Measurements from ENCODE around the gene ARHGEF18.

DNA sequence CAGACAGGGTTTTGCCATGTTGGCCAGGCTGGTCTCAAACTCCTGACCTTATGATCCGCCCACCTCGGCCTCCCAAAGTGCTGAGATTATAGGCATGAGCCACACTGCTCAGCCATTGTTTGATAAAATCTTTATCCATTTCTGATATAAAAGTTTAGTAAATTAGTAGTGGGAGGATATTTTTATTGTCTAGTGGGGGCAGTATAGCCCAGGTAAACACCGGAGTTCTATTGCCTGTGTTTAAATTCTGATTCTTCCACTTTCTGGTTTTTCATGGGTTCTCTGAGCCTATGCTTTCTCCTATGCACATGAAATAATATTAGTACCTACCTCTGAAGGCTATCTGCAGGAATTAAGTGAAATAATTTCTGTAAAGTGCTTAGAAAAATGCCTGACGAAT, 20.1 kb upstream of the ARHGEF18 start:
- TF ChIP-seq, protein P1, sequence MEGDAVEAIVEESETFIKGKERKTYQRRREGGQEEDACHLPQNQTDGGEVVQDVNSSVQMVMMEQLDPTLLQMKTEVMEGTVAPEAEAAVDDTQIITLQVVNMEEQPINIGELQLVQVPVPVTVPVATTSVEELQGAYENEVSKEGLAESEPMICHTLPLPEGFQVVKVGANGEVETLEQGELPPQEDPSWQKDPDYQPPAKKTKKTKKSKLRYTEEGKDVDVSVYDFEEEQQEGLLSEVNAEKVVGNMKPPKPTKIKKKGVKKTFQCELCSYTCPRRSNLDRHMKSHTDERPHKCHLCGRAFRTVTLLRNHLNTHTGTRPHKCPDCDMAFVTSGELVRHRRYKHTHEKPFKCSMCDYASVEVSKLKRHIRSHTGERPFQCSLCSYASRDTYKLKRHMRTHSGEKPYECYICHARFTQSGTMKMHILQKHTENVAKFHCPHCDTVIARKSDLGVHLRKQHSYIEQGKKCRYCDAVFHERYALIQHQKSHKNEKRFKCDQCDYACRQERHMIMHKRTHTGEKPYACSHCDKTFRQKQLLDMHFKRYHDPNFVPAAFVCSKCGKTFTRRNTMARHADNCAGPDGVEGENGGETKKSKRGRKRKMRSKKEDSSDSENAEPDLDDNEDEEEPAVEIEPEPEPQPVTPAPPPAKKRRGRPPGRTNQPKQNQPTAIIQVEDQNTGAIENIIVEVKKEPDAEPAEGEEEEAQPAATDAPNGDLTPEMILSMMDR (IDR thresholded peaks at IDR 0.05): no peak
- no peak for TF ChIP-seq EP300 (IDR thresholded peaks at IDR 0.05)
- no peak for TF ChIP-seq POLR2AphosphoS5 (IDR thresholded peaks at IDR 0.05)
- TF ChIP-seq POLR2A (IDR thresholded peaks at IDR 0.05): no peak
